ENCODE results near the gene GSX1.

GSX1 gene

DNA sequence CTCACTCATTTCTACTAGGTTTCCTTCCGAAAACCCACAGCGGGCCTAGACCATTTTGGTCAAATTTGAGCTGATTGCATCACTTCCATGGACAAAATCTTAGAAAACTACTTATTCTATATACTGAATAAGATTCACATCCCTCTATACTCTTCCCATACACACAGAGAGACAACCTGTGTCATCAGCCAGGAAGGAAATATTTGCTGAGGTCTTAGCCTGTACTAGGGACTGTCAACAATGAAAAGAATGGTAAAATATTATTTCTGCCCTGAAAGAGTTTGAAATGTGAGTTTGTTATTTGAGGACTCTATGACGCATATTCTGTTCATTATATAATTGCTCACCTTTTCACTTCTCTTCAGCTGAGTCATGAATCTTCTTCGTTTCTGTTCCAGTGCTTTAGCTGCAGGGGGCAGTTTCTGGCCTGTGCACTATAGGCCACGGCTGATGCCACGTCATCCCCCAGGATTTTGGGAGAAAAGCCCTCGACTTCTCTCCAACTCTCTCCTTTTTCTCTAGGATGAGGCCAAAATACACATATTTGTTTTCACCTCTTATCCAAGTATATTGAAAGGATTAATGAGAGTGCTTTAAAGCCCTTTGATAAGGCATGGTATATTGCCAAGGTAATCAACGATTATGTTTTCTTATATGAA lies 47.7 kb downstream of the GSX1 start (continued):
- TF ChIP-seq, protein P1, sequence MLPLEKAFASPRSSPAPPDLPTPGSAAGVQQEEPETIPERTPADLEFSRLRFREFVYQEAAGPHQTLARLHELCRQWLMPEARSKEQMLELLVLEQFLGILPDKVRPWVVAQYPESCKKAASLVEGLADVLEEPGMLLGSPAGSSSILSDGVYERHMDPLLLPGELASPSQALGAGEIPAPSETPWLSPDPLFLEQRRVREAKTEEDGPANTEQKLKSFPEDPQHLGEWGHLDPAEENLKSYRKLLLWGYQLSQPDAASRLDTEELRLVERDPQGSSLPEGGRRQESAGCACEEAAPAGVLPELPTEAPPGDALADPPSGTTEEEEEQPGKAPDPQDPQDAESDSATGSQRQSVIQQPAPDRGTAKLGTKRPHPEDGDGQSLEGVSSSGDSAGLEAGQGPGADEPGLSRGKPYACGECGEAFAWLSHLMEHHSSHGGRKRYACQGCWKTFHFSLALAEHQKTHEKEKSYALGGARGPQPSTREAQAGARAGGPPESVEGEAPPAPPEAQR (tag by site-specific recombination; IDR thresholded peaks at IDR 0.05): no peak
- TF ChIP-seq ZNF660 (tag by site-specific recombination; IDR thresholded peaks at IDR 0.05) (no peak), ZNF777 (tag by site-specific recombination; IDR thresholded peaks at IDR 0.05; ENCODE audit: borderline replicate concordance) (no peak), ZNF792 (tag by site-specific recombination; IDR thresholded peaks at IDR 0.05) (no peak), ZNF274 (IDR thresholded peaks at IDR 0.05; ENCODE audit: low read length) (no peak), ZNF274 (tag by site-specific recombination; IDR thresholded peaks at IDR 0.05; ENCODE audit: borderline replicate concordance) (no peak), KLF7 (tag by site-specific recombination; IDR thresholded peaks at IDR 0.05; ENCODE audit: borderline replicate concordance) (no peak), ZNF169 (tag by site-specific recombination; IDR thresholded peaks at IDR 0.05) (no peak), YY2 (tag by site-specific recombination; IDR thresholded peaks at IDR 0.05) (no peak), ZNF214 (tag by site-specific recombination; IDR thresholded peaks at IDR 0.05; ENCODE audit: borderline replicate concordance) (no peak), IKZF3 (tag by site-specific recombination; IDR thresholded peaks at IDR 0.05) (peak; percentile 64), ZNF521 (tag by site-specific recombination; IDR thresholded peaks at IDR 0.05) (no peak), ZNF184 (tag by site-specific recombination; IDR thresholded peaks at IDR 0.05) (no peak), ZSCAN16 (tag by site-specific recombination; IDR thresholded peaks at IDR 0.05) (no peak), ZFP41 (tag by site-specific recombination; IDR thresholded peaks at IDR 0.05; ENCODE audit: borderline replicate concordance) (no peak), ZNF473 (tag by site-specific recombination; IDR thresholded peaks at IDR 0.05) (no peak), MEIS1 (CRISPR knock-in tag; IDR thresholded peaks at IDR 0.05; ENCODE audit: borderline replicate concordance) (no peak), ZNF664 (tag by site-specific recombination; IDR thresholded peaks at IDR 0.05) (no peak), HOXD13 (CRISPR knock-in tag; IDR thresholded peaks at IDR 0.05; ENCODE audit: borderline replicate concordance) (no peak), ZNF16 (tag by site-specific recombination; IDR thresholded peaks at IDR 0.05; ENCODE audit: low read depth) (no peak), ZNF530 (tag by site-specific recombination; IDR thresholded peaks at IDR 0.05; ENCODE audit: low read depth) (no peak), ZNF416 (tag by site-specific recombination; IDR thresholded peaks at IDR 0.05) (no peak), ZNF670 (tag by site-specific recombination; IDR thresholded peaks at IDR 0.05; ENCODE audit: low read depth) (no peak), ZNF423 (tag by site-specific recombination; IDR thresholded peaks at IDR 0.05) (no peak), ZNF596 (tag by site-specific recombination; IDR thresholded peaks at IDR 0.05) (no peak), SP3 (tag by site-specific recombination; IDR thresholded peaks at IDR 0.05) (no peak), ZNF114 (tag by site-specific recombination; IDR thresholded peaks at IDR 0.05) (no peak)
- TF ChIP-seq, protein P2, sequence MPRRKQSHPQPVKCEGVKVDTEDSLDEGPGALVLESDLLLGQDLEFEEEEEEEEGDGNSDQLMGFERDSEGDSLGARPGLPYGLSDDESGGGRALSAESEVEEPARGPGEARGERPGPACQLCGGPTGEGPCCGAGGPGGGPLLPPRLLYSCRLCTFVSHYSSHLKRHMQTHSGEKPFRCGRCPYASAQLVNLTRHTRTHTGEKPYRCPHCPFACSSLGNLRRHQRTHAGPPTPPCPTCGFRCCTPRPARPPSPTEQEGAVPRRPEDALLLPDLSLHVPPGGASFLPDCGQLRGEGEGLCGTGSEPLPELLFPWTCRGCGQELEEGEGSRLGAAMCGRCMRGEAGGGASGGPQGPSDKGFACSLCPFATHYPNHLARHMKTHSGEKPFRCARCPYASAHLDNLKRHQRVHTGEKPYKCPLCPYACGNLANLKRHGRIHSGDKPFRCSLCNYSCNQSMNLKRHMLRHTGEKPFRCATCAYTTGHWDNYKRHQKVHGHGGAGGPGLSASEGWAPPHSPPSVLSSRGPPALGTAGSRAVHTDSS (tag by site-specific recombination; IDR thresholded peaks at IDR 0.05): no peak
- TF ChIP-seq, protein P3, sequence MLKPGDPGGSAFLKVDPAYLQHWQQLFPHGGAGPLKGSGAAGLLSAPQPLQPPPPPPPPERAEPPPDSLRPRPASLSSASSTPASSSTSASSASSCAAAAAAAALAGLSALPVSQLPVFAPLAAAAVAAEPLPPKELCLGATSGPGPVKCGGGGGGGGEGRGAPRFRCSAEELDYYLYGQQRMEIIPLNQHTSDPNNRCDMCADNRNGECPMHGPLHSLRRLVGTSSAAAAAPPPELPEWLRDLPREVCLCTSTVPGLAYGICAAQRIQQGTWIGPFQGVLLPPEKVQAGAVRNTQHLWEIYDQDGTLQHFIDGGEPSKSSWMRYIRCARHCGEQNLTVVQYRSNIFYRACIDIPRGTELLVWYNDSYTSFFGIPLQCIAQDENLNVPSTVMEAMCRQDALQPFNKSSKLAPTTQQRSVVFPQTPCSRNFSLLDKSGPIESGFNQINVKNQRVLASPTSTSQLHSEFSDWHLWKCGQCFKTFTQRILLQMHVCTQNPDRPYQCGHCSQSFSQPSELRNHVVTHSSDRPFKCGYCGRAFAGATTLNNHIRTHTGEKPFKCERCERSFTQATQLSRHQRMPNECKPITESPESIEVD (tag by site-specific recombination; IDR thresholded peaks at IDR 0.05): no peak; the same call in 1 of the 2 replicates
- TF ChIP-seq, protein P4, sequence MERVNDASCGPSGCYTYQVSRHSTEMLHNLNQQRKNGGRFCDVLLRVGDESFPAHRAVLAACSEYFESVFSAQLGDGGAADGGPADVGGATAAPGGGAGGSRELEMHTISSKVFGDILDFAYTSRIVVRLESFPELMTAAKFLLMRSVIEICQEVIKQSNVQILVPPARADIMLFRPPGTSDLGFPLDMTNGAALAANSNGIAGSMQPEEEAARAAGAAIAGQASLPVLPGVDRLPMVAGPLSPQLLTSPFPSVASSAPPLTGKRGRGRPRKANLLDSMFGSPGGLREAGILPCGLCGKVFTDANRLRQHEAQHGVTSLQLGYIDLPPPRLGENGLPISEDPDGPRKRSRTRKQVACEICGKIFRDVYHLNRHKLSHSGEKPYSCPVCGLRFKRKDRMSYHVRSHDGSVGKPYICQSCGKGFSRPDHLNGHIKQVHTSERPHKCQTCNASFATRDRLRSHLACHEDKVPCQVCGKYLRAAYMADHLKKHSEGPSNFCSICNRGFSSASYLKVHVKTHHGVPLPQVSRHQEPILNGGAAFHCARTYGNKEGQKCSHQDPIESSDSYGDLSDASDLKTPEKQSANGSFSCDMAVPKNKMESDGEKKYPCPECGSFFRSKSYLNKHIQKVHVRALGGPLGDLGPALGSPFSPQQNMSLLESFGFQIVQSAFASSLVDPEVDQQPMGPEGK (tag by site-specific recombination; IDR thresholded peaks at IDR 0.05): no peak; the same call in 1 of the 2 replicates
- TF ChIP-seq, protein P5, sequence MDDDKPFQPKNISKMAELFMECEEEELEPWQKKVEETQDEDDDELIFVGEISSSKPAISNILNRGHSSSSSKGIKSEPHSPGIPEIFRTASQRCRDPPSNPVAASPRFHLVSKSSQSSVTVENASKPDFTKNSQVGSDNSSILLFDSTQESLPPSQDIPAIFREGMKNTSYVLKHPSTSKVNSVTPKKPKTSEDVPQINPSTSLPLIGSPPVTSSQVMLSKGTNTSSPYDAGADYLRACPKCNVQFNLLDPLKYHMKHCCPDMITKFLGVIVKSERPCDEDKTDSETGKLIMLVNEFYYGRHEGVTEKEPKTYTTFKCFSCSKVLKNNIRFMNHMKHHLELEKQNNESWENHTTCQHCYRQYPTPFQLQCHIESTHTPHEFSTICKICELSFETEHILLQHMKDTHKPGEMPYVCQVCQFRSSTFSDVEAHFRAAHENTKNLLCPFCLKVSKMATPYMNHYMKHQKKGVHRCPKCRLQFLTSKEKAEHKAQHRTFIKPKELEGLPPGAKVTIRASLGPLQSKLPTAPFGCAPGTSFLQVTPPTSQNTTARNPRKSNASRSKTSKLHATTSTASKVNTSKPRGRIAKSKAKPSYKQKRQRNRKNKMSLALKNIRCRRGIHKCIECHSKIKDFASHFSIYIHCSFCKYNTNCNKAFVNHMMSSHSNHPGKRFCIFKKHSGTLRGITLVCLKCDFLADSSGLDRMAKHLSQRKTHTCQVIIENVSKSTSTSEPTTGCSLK (tag by site-specific recombination; IDR thresholded peaks at IDR 0.05): no peak
- TF ChIP-seq, protein P6, sequence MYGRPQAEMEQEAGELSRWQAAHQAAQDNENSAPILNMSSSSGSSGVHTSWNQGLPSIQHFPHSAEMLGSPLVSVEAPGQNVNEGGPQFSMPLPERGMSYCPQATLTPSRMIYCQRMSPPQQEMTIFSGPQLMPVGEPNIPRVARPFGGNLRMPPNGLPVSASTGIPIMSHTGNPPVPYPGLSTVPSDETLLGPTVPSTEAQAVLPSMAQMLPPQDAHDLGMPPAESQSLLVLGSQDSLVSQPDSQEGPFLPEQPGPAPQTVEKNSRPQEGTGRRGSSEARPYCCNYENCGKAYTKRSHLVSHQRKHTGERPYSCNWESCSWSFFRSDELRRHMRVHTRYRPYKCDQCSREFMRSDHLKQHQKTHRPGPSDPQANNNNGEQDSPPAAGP (tag by site-specific recombination; IDR thresholded peaks at IDR 0.05): no peak
